IPS-15b (cell line): Measurements from ENCODE around the gene SCAPER.

ENCODE experiments used
- H3K27me3 ChIP-seq: one replicate; pipeline ENCODE4 v1.6.1; 2013; ENCODE audit warnings: low read length; ENCODE audit not compliant: control insufficient read depth, insufficient read depth
- H3K36me3 ChIP-seq: one replicate; pipeline ENCODE4 v1.6.1; 2013; ENCODE audit warnings: low read length; ENCODE audit not compliant: control insufficient read depth, insufficient read depth
- H3K4me1 ChIP-seq: one replicate; pipeline ENCODE4 v1.6.1; 2013; ENCODE audit warnings: mild to moderate bottlenecking, low read length; ENCODE audit not compliant: control insufficient read depth, insufficient read depth
- H3K4me3 ChIP-seq: one replicate; pipeline ENCODE4 v1.5.1; 2013; ENCODE audit warnings: low read depth, low read length
- H3K9ac ChIP-seq: one replicate; pipeline ENCODE4 v1.6.1; 2013; ENCODE audit warnings: low read depth, mild to moderate bottlenecking, low read length
- H3K9me3 ChIP-seq: one replicate; pipeline ENCODE4 v1.6.1; 2013; ENCODE audit warnings: mild to moderate bottlenecking, low read length; ENCODE audit not compliant: control insufficient read depth, insufficient read depth

Gene SCAPER

GRCh38 chr15:76644646-76645045 lies 260.5 kb downstream of the SCAPER start:
- no peak overlapping the region for H3K9ac ChIP-seq
- H3K36me3 ChIP-seq, result no peaks in the 10 kb centered on the region
- no peaks in the 10 kb centered on the region for H3K27me3 ChIP-seq
- no peaks in the 10 kb centered on the region for H3K9me3 ChIP-seq
- H3K4me1 ChIP-seq, result peaks cover 7% of the 10 kb centered on the region
- H3K4me3 ChIP-seq, result no peak overlapping the region

DNA sequence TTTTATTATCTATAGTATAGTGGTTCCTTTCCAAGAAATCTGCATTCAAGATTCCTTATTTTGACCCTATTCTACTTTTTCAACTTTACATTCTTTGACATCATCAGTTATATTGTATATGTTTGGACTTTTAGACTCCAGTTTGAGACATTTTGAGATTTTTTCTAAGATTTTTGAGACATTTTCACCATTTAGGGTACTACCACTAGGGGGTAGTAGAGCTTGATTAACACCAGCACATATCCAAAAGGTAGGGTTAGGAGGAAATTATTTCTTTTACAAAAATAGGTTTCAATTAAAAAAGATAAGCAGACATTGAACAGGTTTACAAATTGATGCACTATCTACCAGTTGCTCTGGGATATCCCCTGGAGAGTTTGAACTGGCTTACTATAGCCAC lies 262.5 kb downstream of the SCAPER start:
- no peak overlapping the region for H3K4me3 ChIP-seq
- H3K27me3 ChIP-seq, result no peaks in the 10 kb centered on the region
- no peak overlapping the region for H3K9ac ChIP-seq
- no peaks in the 10 kb centered on the region for H3K36me3 ChIP-seq
- peaks cover 5% of the 10 kb centered on the region for H3K4me1 ChIP-seq
- no peaks in the 10 kb centered on the region for H3K9me3 ChIP-seq

GRCh38 chr15:76637166-76637565 lies 268.0 kb downstream of the SCAPER start:
- Histone ChIP-seq H3K27me3 (no peaks in the 10 kb centered on the region), H3K9ac (no peak overlapping the region), H3K4me3 (no peak overlapping the region), H3K36me3 (no peaks in the 10 kb centered on the region), H3K4me1 (no peaks in the 10 kb centered on the region), H3K9me3 (no peaks in the 10 kb centered on the region)

GRCh38 chr15:76636059-76636458 lies 269.1 kb downstream of the SCAPER start:
- no peaks in the 10 kb centered on the region for H3K9me3 ChIP-seq
- no peaks in the 10 kb centered on the region for H3K27me3 ChIP-seq
- H3K36me3 ChIP-seq, result no peaks in the 10 kb centered on the region
- H3K4me1 ChIP-seq, result no peaks in the 10 kb centered on the region
- no peak overlapping the region for H3K9ac ChIP-seq
- H3K4me3 ChIP-seq, result no peak overlapping the region

DNA sequence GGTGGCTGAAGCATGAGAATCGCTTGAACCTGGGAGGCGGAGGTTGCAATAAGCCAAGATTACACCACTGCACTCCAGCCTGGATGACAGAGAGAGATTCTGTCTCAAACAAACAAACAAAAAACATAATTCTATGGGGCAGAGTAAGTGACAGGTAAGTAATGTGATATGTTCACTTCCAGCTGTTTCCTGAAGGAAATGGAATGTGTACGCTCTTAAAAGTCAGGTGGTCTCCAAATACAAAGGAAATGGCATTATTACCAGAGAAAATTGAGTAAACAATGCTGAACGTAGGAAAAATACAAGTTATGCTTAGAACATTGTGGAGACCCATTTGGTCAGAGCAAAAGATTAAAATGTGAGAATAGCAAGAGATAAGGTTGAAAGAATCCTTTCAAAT lies 278.5 kb downstream of the SCAPER start:
- no peaks in the 10 kb centered on the region for H3K27me3 ChIP-seq
- no peak overlapping the region for H3K9ac ChIP-seq
- no peaks in the 10 kb centered on the region for H3K9me3 ChIP-seq
- no peak overlapping the region for H3K4me3 ChIP-seq
- no peaks in the 10 kb centered on the region for H3K36me3 ChIP-seq
- H3K4me1 ChIP-seq, result no peaks in the 10 kb centered on the region

- Histone ChIP-seq H3K27me3 (no peaks in the 10 kb centered on the region), H3K36me3 (no peaks in the 10 kb centered on the region), H3K9me3 (no peaks in the 10 kb centered on the region), H3K9ac (no peak overlapping the region), H3K4me1 (no peaks in the 10 kb centered on the region), H3K4me3 (no peak overlapping the region)
Measured at GRCh38 chr15:76625267-76625666, 279.9 kb downstream of the SCAPER start.

- Histone ChIP-seq H3K4me1 (no peaks in the 10 kb centered on the region), H3K4me3 (no peak overlapping the region), H3K36me3 (no peaks in the 10 kb centered on the region), H3K9me3 (no peaks in the 10 kb centered on the region), H3K27me3 (no peaks in the 10 kb centered on the region), H3K9ac (no peak overlapping the region)
Measured at GRCh38 chr15:76614725-76615124, 290.4 kb downstream of the SCAPER start.

- no peak overlapping the region for H3K9ac ChIP-seq
- no peaks in the 10 kb centered on the region for H3K9me3 ChIP-seq
- H3K27me3 ChIP-seq, result no peaks in the 10 kb centered on the region
- no peaks in the 10 kb centered on the region for H3K36me3 ChIP-seq
- H3K4me3 ChIP-seq, result no peak overlapping the region
- H3K4me1 ChIP-seq, result no peaks in the 10 kb centered on the region
Measured at GRCh38 chr15:76588811-76589747, 316.1 kb downstream of the SCAPER start.

DNA sequence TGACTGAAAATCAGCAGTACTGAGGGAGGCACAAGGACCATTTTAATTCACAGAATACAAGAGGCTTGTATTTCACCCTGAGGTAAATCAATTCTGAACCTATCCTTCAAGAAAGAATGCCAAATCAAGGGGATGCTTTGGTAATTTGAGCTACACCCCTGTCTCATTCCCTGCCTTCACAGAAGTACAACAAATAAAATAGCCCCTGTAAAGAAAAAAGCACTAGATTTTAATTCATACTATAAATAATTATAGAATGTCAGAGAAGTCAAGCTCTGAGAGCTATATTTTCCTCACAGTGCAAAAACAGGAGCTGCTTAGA lies 319.6 kb downstream of the SCAPER start:
- Histone ChIP-seq H3K36me3 (no peaks in the 10 kb centered on the region), H3K4me1 (no peaks in the 10 kb centered on the region), H3K4me3 (no peak overlapping the region), H3K9ac (no peak overlapping the region), H3K27me3 (no peaks in the 10 kb centered on the region), H3K9me3 (no peaks in the 10 kb centered on the region)

- Histone ChIP-seq H3K4me1 (no peaks in the 10 kb centered on the region), H3K36me3 (no peaks in the 10 kb centered on the region), H3K9ac (no peak overlapping the region), H3K4me3 (no peak overlapping the region), H3K9me3 (no peaks in the 10 kb centered on the region), H3K27me3 (no peaks in the 10 kb centered on the region)
Measured at GRCh38 chr15:76584868-76585575, 320.1 kb downstream of the SCAPER start.

- Histone ChIP-seq H3K36me3 (no peaks in the 10 kb centered on the region), H3K9ac (no peak overlapping the region), H3K4me1 (no peaks in the 10 kb centered on the region), H3K4me3 (no peak overlapping the region), H3K27me3 (no peaks in the 10 kb centered on the region), H3K9me3 (no peaks in the 10 kb centered on the region)
Measured at GRCh38 chr15:76582550-76582949, 322.6 kb downstream of the SCAPER start.
